SK-N-SH (cell line): Measurements from ENCODE around the gene GDNF. TPM values are rescaled to one million over a fixed set of nuclear protein-coding genes. Genes with fewer than 3 reads are reported as not detected.

Experiments
- CTCF ChIA-PET: fragments of 300-600, 350-600 bp; formaldehyde crosslinking; extraction: SDS; loops from one replicate; lab custom pipeline; 2021; lab: Yijun Ruan, JAX
- POLR2A ChIA-PET: fragments of 350-600 bp; sonication (Branson Sonifier 250); formaldehyde crosslinking; extraction: SDS; loops from one replicate; lab custom pipeline; 2020; ENCODE audit warnings: antibody characterized with exemption, inconsistent platforms; lab: Yijun Ruan, JAX
- DNase-seq: peaks from one replicate; pipeline ENCODE4 v3.0.0; 2012
- H2AFZ ChIP-seq: fragments of 200-600 bp; sonication (generic); 2 replicates; pipeline ENCODE4 v1.8.1; 2016; ENCODE audit warnings: antibody characterized with exemption, mild to moderate bottlenecking, low read depth
- H3F3A ChIP-seq: fragments of 200-600 bp; sonication (generic); replicated peaks from 2 replicates; pipeline ENCODE3; 2016; ENCODE audit warnings: antibody characterized with exemption, mild to moderate bottlenecking; ENCODE audit not compliant: insufficient read depth
- H3K27ac ChIP-seq, 2 experiments: fragments of 200-500 bp in 1 of 2; fragments of 200-600 bp in 1 of 2; sonication (Bioruptor generic) in 1 of 2; sonication (generic), shearing (Covaris generic) in 1 of 2; 2 replicates each; pipeline versions ENCODE4 v1.5.1 to v1.6.1; 2014 to 2016; ENCODE audit warnings: low read depth in 2 of 2, inconsistent platforms in 1 of 2, low read length in 1 of 2, mild to moderate bottlenecking in 1 of 2, mixed read lengths in 1 of 2
- H3K27me3 ChIP-seq: fragments of 200-600 bp; sonication (generic), shearing (Covaris generic); 2 replicates; pipeline ENCODE4 v1.6.1; 2016; ENCODE audit warnings: mixed run types; ENCODE audit not compliant: insufficient read depth
- H3K36me3 ChIP-seq, 2 experiments: fragments of 200-500 bp in 1 of 2; fragments of 200-600 bp in 1 of 2; sonication (Bioruptor generic) in 1 of 2; sonication (generic) in 1 of 2; replicated peaks in 1 of 2; 2 replicates each; pipeline versions ENCODE3 to v1.5.1; 2014 to 2016; ENCODE audit warnings: low read length in 1 of 2, mild to moderate bottlenecking in 1 of 2; ENCODE audit not compliant: insufficient read depth in 2 of 2, control insufficient read depth in 1 of 2
- H3K4me1 ChIP-seq, 2 experiments: fragments of 200-500 bp in 1 of 2; fragments of 200-600 bp in 1 of 2; sonication (Bioruptor generic) in 1 of 2; sonication (generic), shearing (Covaris generic) in 1 of 2; 2 replicates each; pipeline versions ENCODE4 v1.5.1 to v1.6.1; 2014 to 2016; ENCODE audit warnings: low read depth in 1 of 2, low read length in 1 of 2, mixed run types in 1 of 2; ENCODE audit not compliant: insufficient read depth in 2 of 2, control insufficient read depth in 1 of 2
- H3K4me2 ChIP-seq: fragments of 200-600 bp; sonication (generic), shearing (Covaris generic); 2 replicates; pipeline ENCODE4 v1.6.1; 2017; ENCODE audit warnings: mixed run types
- H3K4me3 ChIP-seq, 2 experiments: fragments of 200-500 bp in 1 of 2; fragments of 200-600 bp in 1 of 2; sonication (Bioruptor generic) in 1 of 2; sonication (generic), shearing (Covaris generic) in 1 of 2; 2 replicates each; pipeline versions ENCODE4 v1.5.1 to v1.8.1; 2014 to 2016; ENCODE audit warnings: low read depth in 2 of 2, inconsistent platforms in 1 of 2, low read length in 1 of 2, mild to moderate bottlenecking in 1 of 2, mixed read lengths in 1 of 2, moderate library complexity in 1 of 2
- H3K79me2 ChIP-seq: fragments of 200-600 bp; sonication (generic); 2 replicates; pipeline ENCODE4 v1.8.1; 2017; ENCODE audit warnings: mild to moderate bottlenecking; ENCODE audit not compliant: insufficient read depth
- H3K9ac ChIP-seq: fragments of 200-600 bp; sonication (generic); 2 replicates; pipeline ENCODE4 v1.6.1; 2017; ENCODE audit warnings: mixed run types
- H3K9me2 ChIP-seq: fragments of 200-600 bp; sonication (generic); 2 replicates; pipeline ENCODE4 v1.6.1; 2017; ENCODE audit warnings: mixed run types
- H3K9me3 ChIP-seq: fragments of 200-600 bp; sonication (generic); 2 replicates; pipeline ENCODE4 v1.6.1; 2017; ENCODE audit warnings: mixed run types, mild to moderate bottlenecking, moderate library complexity
- H4K20me1 ChIP-seq: fragments of 200-600 bp; sonication (generic); 2 replicates; pipeline ENCODE4 v1.6.1; 2017; ENCODE audit warnings: mild to moderate bottlenecking, mixed run types; ENCODE audit not compliant: insufficient read depth
- CTCF ChIP-seq: fragments of 200-600 bp; sonication (generic); IDR thresholded peaks from 2 replicates; pipeline ENCODE4 v1.6.1; 2017; ENCODE audit warnings: antibody characterized with exemption, mild to moderate bottlenecking, moderate library complexity
- ELF1 ChIP-seq: IDR thresholded peaks from 2 replicates; pipeline ENCODE4 v1.4.0; 2012
- EP300 ChIP-seq, 2 experiments: IDR thresholded peaks; 2 replicates each; pipeline versions ENCODE4 v1.4.0 to v1.6.1; 2012; ENCODE audit warnings: borderline replicate concordance in 1 of 2, low read depth in 1 of 2, low read length in 1 of 2
- GABPA ChIP-seq: IDR thresholded peaks from 2 replicates; pipeline ENCODE4 v1.4.0; 2012; ENCODE audit warnings: low read depth, mild to moderate bottlenecking
- GATA2 ChIP-seq: sonication (generic); formaldehyde crosslinking; IDR thresholded peaks from 2 replicates; pipeline ENCODE4 v1.5.0; 2020; ENCODE audit warnings: mild to moderate bottlenecking, missing genetic modification reagents
- JUND ChIP-seq: IDR thresholded peaks from 2 replicates; pipeline ENCODE4 v1.4.0; 2012
- MEF2A ChIP-seq: IDR thresholded peaks from 2 replicates; pipeline ENCODE4 v1.4.0; 2012; ENCODE audit warnings: low read depth, borderline replicate concordance
- MXI1 ChIP-seq: IDR thresholded peaks from 2 replicates; pipeline ENCODE4 v1.6.1; 2012; ENCODE audit warnings: mild to moderate bottlenecking, low read depth, low read length, improper control_type of control experiment
- NFIC ChIP-seq: IDR thresholded peaks from 2 replicates; pipeline ENCODE4 v1.4.0; 2012; ENCODE audit warnings: borderline replicate concordance
- RAD21 ChIP-seq: IDR thresholded peaks from 2 replicates; pipeline ENCODE4 v1.6.1; 2012; ENCODE audit warnings: mild to moderate bottlenecking, low read length
- RCOR1 ChIP-seq: fragments of 150-350 bp; IDR thresholded peaks from 2 replicates; pipeline ENCODE4 v1.6.1; 2017; ENCODE audit warnings: antibody characterized with exemption, low read length
- RFX5 ChIP-seq: IDR thresholded peaks from 2 replicates; pipeline ENCODE4 v1.6.1; 2012; ENCODE audit warnings: mild to moderate bottlenecking, improper control_type of control experiment, low read length
- SIN3A ChIP-seq: IDR thresholded peaks from 2 replicates; pipeline ENCODE4 v1.6.1; 2012; ENCODE audit warnings: low read depth, mild to moderate bottlenecking, low read length, moderate library complexity, borderline replicate concordance
- SMC3 ChIP-seq: IDR thresholded peaks from 2 replicates; pipeline ENCODE4 v1.6.1; 2012; ENCODE audit warnings: low read depth, low read length, improper control_type of control experiment
- TEAD4 ChIP-seq: IDR thresholded peaks from 2 replicates; pipeline ENCODE4 v1.4.0; 2012; ENCODE audit warnings: mild to moderate bottlenecking, borderline replicate concordance; ENCODE audit not compliant: insufficient read depth
- USF2 ChIP-seq: fragments of 150-350 bp; IDR thresholded peaks from 2 replicates; pipeline ENCODE4 v1.6.1; 2017; ENCODE audit warnings: antibody characterized with exemption, low read length, low read depth, borderline replicate concordance
- WGBS: methylation state at CpG from one replicate; pipeline ENCODE4 v1.1.6; 2017; ENCODE audit warnings: low lambda C conversion rate; 5-methylcytosine and 5-hydroxymethylcytosine counted together
- polyA plus RNA-seq, 3 experiments: library from polyadenylated mRNA; depleted of rRNA; stranded (reverse); fragments of >200 nt; gene quantifications; 2 replicates each; pipeline ENCODE4 v1.2.3, GENCODE V29; 2012
- TF ChIP-seq, protein P1 (sequence below): IDR thresholded peaks from 2 replicates; pipeline ENCODE4 v1.4.0; 2012; ENCODE audit warnings: low read depth
- TF ChIP-seq, protein P2 (sequence below): fragments of 150-350 bp; IDR thresholded peaks from 2 replicates; pipeline ENCODE4 v1.6.1; 2016; ENCODE audit warnings: mild to moderate bottlenecking, low read depth, low read length
- TF ChIP-seq, protein P3 (sequence below): IDR thresholded peaks from 2 replicates; pipeline ENCODE4 v1.6.1; 2012; ENCODE audit warnings: mild to moderate bottlenecking, low read depth, low read length, moderate library complexity
- TF ChIP-seq, protein P4 (sequence below): IDR thresholded peaks from 2 replicates; pipeline ENCODE4 v1.4.0; 2012; ENCODE audit warnings: low read depth, borderline replicate concordance

The GDNF gene
- polyA plus RNA-seq, 1 of the 3 experiments (the other 2 are of a cell fraction) = 9.0 TPM

- TF ChIP-seq, protein P1, sequence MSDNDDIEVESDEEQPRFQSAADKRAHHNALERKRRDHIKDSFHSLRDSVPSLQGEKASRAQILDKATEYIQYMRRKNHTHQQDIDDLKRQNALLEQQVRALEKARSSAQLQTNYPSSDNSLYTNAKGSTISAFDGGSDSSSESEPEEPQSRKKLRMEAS = no peak
- TF ChIP-seq RFX5 = no peak
Observed at GRCh38 chr5:37791321-37791720, 48.5 kb downstream of the GDNF start (continued).

GRCh38 chr5:37789991-37790390 lies 49.9 kb downstream of the GDNF start:
- Histone ChIP-seq H2AFZ (no peak overlapping the region; the same call in 1 of the 2 replicates), H3K9me3 (no peaks in the 10 kb centered on the region), H3K27me3 (no peaks in the 10 kb centered on the region), H3K4me3 (no peak overlapping the region), H3K9ac (no peak overlapping the region), H3F3A (no peaks in the 10 kb centered on the region), H3K36me3 (no peaks in the 10 kb centered on the region), H3K79me2 (no peaks in the 10 kb centered on the region), H4K20me1 (no peaks in the 10 kb centered on the region), H3K27ac (no peak overlapping the region), H3K4me1 (peaks cover 0 to 5% of the 10 kb centered on the region in 2 experiments; a peak in 1 of 4 replicates), H3K9me2 (no peaks in the 10 kb centered on the region), H3K4me2 (no peak overlapping the region)
- DNase-seq = no peak
- POLR2A ChIA-PET = no interaction called here
- WGBS = 28% methylated on average over 2 of the region's 2 CpGs
- TF ChIP-seq MEF2A (no peak), NFIC (no peak), JUND (no peak), CTCF (no peak), USF2 (no peak), SIN3A (no peak), TEAD4 (no peak), RCOR1 (no peak), GABPA (no peak), MXI1 (no peak), SMC3 (no peak), GATA2 (CRISPR knock-in tag) (no peak), RAD21 (no peak), ELF1 (no peak), EP300 (IDR thresholded peaks at IDR 0.05; ENCODE audit: borderline replicate concordance in 1 of 2, low read depth in 1 of 2, low read length in 1 of 2) (no peak)
- TF ChIP-seq, protein P1 = no peak
- TF ChIP-seq, protein P2, sequence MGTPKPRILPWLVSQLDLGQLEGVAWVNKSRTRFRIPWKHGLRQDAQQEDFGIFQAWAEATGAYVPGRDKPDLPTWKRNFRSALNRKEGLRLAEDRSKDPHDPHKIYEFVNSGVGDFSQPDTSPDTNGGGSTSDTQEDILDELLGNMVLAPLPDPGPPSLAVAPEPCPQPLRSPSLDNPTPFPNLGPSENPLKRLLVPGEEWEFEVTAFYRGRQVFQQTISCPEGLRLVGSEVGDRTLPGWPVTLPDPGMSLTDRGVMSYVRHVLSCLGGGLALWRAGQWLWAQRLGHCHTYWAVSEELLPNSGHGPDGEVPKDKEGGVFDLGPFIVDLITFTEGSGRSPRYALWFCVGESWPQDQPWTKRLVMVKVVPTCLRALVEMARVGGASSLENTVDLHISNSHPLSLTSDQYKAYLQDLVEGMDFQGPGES = no peak
- TF ChIP-seq, protein P3, sequence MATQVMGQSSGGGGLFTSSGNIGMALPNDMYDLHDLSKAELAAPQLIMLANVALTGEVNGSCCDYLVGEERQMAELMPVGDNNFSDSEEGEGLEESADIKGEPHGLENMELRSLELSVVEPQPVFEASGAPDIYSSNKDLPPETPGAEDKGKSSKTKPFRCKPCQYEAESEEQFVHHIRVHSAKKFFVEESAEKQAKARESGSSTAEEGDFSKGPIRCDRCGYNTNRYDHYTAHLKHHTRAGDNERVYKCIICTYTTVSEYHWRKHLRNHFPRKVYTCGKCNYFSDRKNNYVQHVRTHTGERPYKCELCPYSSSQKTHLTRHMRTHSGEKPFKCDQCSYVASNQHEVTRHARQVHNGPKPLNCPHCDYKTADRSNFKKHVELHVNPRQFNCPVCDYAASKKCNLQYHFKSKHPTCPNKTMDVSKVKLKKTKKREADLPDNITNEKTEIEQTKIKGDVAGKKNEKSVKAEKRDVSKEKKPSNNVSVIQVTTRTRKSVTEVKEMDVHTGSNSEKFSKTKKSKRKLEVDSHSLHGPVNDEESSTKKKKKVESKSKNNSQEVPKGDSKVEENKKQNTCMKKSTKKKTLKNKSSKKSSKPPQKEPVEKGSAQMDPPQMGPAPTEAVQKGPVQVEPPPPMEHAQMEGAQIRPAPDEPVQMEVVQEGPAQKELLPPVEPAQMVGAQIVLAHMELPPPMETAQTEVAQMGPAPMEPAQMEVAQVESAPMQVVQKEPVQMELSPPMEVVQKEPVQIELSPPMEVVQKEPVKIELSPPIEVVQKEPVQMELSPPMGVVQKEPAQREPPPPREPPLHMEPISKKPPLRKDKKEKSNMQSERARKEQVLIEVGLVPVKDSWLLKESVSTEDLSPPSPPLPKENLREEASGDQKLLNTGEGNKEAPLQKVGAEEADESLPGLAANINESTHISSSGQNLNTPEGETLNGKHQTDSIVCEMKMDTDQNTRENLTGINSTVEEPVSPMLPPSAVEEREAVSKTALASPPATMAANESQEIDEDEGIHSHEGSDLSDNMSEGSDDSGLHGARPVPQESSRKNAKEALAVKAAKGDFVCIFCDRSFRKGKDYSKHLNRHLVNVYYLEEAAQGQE = no peak
- TF ChIP-seq, protein P4, sequence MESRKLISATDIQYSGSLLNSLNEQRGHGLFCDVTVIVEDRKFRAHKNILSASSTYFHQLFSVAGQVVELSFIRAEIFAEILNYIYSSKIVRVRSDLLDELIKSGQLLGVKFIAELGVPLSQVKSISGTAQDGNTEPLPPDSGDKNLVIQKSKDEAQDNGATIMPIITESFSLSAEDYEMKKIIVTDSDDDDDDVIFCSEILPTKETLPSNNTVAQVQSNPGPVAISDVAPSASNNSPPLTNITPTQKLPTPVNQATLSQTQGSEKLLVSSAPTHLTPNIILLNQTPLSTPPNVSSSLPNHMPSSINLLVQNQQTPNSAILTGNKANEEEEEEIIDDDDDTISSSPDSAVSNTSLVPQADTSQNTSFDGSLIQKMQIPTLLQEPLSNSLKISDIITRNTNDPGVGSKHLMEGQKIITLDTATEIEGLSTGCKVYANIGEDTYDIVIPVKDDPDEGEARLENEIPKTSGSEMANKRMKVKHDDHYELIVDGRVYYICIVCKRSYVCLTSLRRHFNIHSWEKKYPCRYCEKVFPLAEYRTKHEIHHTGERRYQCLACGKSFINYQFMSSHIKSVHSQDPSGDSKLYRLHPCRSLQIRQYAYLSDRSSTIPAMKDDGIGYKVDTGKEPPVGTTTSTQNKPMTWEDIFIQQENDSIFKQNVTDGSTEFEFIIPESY = no peak
- CTCF ChIA-PET = no interaction called here
